Tibial artery (tissue), 4 donors: ENCODE results near the gene TWF2.

Experiments
- DNase-seq, 2 donors: peaks; one replicate each; pipeline ENCODE4 v3.0.0-alpha.2; 2019
- H3K27ac ChIP-seq, 2 donors: fragments of 200-600 bp; sonication (generic) in 1 of 2; 1 replicate in 1 of 2; 2 replicates in 1 of 2; pipeline ENCODE4 v1.5.1; 2018 to 2019; ENCODE audit warnings: mild to moderate bottlenecking in 1 of 2
- H3K27me3 ChIP-seq, 2 donors: fragments of 200-600 bp; sonication (generic) in 1 of 2; one replicate each; pipeline versions ENCODE4 v1.5.1 to v1.6.0; 2016 to 2019
- H3K36me3 ChIP-seq, 3 donors: fragments of 200-600 bp; sonication (generic) in 2 of 3; one replicate each; pipeline ENCODE4 v1.5.1; 2016 to 2019; ENCODE audit warnings: mild to moderate bottlenecking in 2 of 3
- H3K4me1 ChIP-seq, 4 donors: fragments of 200-600 bp; sonication (generic) in 2 of 4; 1 replicate in 3 of 4; 2 replicates in 1 of 4; pipeline ENCODE4 v1.5.1; 2016 to 2019
- H3K4me3 ChIP-seq, 2 donors: fragments of 200-600 bp; sonication (generic) in 1 of 2; 1 replicate in 1 of 2; 2 replicates in 1 of 2; pipeline ENCODE4 v1.5.1; 2018 to 2019; ENCODE audit warnings: mild to moderate bottlenecking in 2 of 2
- H3K9me3 ChIP-seq, 3 donors: fragments of 200-600 bp; sonication (generic) in 1 of 3; one replicate each; pipeline ENCODE4 v1.5.1; 2016 to 2019
- intact Hi-C: fragments of 100-400 bp; cut with DNase I; formaldehyde crosslinking; loops from one replicate; pipeline ENCODE4 v1.15.0; 2023; ENCODE audit warnings: low total_unique reads
- TF ChIP-seq, protein P1 (sequence below), 2 experiments: fragments of 200-600 bp in 1 of 2; fragments of 450-650 bp in 1 of 2; IDR thresholded peaks; one replicate each; pipeline ENCODE4 v1.5.1; 2017 to 2019; ENCODE audit warnings: antibody characterized with exemption in 2 of 2, mild to moderate bottlenecking in 1 of 2, moderate library complexity in 1 of 2

The TWF2 gene

GRCh38 chr3:52182196-52182595 lies 56.8 kb downstream of the TWF2 start:
- Histone ChIP-seq H3K4me1 (peaks cover 0 to 4% (median 0%) of the 10 kb centered on the region in 4 donors), H3K9me3 (no peaks in the 10 kb centered on the region), H3K36me3 (no peaks in the 10 kb centered on the region), H3K4me3 (no peak overlapping the region), H3K27me3 (no peaks in the 10 kb centered on the region), H3K27ac (no peak overlapping the region)
- TF ChIP-seq, protein P1, sequence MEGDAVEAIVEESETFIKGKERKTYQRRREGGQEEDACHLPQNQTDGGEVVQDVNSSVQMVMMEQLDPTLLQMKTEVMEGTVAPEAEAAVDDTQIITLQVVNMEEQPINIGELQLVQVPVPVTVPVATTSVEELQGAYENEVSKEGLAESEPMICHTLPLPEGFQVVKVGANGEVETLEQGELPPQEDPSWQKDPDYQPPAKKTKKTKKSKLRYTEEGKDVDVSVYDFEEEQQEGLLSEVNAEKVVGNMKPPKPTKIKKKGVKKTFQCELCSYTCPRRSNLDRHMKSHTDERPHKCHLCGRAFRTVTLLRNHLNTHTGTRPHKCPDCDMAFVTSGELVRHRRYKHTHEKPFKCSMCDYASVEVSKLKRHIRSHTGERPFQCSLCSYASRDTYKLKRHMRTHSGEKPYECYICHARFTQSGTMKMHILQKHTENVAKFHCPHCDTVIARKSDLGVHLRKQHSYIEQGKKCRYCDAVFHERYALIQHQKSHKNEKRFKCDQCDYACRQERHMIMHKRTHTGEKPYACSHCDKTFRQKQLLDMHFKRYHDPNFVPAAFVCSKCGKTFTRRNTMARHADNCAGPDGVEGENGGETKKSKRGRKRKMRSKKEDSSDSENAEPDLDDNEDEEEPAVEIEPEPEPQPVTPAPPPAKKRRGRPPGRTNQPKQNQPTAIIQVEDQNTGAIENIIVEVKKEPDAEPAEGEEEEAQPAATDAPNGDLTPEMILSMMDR (IDR thresholded peaks at IDR 0.05), result no peak
- intact Hi-C loops, result no loop called here
- no peak for DNase-seq

DNA sequence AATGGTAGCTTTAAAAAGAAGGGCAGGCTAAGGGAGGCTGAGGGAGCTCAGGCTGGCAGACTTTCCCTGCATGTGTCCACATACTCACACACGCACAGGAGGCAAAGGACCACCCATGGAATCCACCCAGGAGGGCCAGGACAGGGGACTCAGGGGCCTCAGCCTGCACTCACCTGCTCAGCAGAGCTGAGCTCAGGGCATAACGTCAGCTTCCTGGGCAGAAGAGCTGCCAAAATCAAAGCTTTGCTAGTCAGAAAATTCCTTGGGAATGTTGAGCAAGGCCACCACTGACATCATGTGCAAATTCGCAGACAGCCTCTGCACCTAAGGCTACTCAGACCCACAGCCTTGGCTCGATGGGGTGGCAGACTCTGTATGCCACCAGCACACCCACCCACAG lies 57.4 kb downstream of the TWF2 start:
- intact Hi-C loops, result no loop called here
- H3K4me3 ChIP-seq, result no peak overlapping the region

More for the DNA sequence above, 57.4 kb downstream of the TWF2 start:
- Histone ChIP-seq H3K27me3 (no peaks in the 10 kb centered on the region), H3K36me3 (no peaks in the 10 kb centered on the region), H3K9me3 (no peaks in the 10 kb centered on the region), H3K27ac (no peak overlapping the region), H3K4me1 (peaks cover 0 to 10% (median 0%) of the 10 kb centered on the region in 4 donors)
- TF ChIP-seq, protein P1 (IDR thresholded peaks at IDR 0.05), result no peak
- DNase-seq, result no peak
